ENCODE data around the gene IGFBP3. TPM values are rescaled to one million over a fixed set of nuclear protein-coding genes. Genes with fewer than 3 reads are reported as not detected.

IGFBP3 gene
- 1.5 TPM for polyA plus RNA-seq (2012; ENCODE audit: insufficient read depth, insufficient read length, low read depth)

- Histone ChIP-seq H3K36me3 (no peaks in the 10 kb centered on the region), H3K27me3 (peaks cover 72% of the 10 kb centered on the region), H3K9me3 (no peaks in the 10 kb centered on the region), H3K4me1 (no peaks in the 10 kb centered on the region), H3K4me3 (ENCODE audit: low read depth, low read length) (peak within 1 kb of the TSS; percentile 8; the same call in 1 of the 2 replicates)
- no peak for TF ChIP-seq CTCF (IDR thresholded peaks at IDR 0.05; ENCODE audit: low read depth, low read length)
- peak; percentile 53 for DNase-seq
These were observed at the start of gene IGFBP3 for GRCh38 chr7:45920502-45921380. IGFBP3 (minus strand) TSS chr7:45921272; CDS start chr7:45921140, 132 bp downstream.

GRCh38 chr7:45970454-45970853, 49.4 kb upstream of the IGFBP3 start:
- Histone ChIP-seq H3K9me3 (no peaks in the 10 kb centered on the region), H3K36me3 (no peaks in the 10 kb centered on the region), H3K4me3 (ENCODE audit: low read depth, low read length) (no peak overlapping the region), H3K27me3 (no peaks in the 10 kb centered on the region), H3K4me1 (no peaks in the 10 kb centered on the region)
- TF ChIP-seq CTCF (IDR thresholded peaks at IDR 0.05; ENCODE audit: low read depth, low read length), result no peak
- no peak for DNase-seq

- no peak for TF ChIP-seq CTCF (IDR thresholded peaks at IDR 0.05; ENCODE audit: low read depth, low read length)
- Histone ChIP-seq H3K4me1 (no peaks in the 10 kb centered on the region), H3K9me3 (no peaks in the 10 kb centered on the region), H3K4me3 (ENCODE audit: low read depth, low read length) (no peak overlapping the region), H3K36me3 (no peaks in the 10 kb centered on the region), H3K27me3 (no peaks in the 10 kb centered on the region)
- no peak for DNase-seq
These were observed 48.9 kb upstream of the IGFBP3 start for GRCh38 chr7:45969940-45970339.

- TF ChIP-seq CTCF (IDR thresholded peaks at IDR 0.05; ENCODE audit: low read depth, low read length), result no peak
- Histone ChIP-seq H3K4me3 (ENCODE audit: low read depth, low read length) (no peak overlapping the region), H3K4me1 (no peaks in the 10 kb centered on the region), H3K27me3 (no peaks in the 10 kb centered on the region), H3K9me3 (no peaks in the 10 kb centered on the region), H3K36me3 (no peaks in the 10 kb centered on the region)
- DNase-seq, result no peak
These were observed 47.9 kb upstream of the IGFBP3 start for GRCh38 chr7:45968856-45969541.

GRCh38 chr7:45968312-45968711, 47.2 kb upstream of the IGFBP3 start:
- DNase-seq, result no peak
- H3K36me3 ChIP-seq, result no peaks in the 10 kb centered on the region

More at GRCh38 chr7:45968312-45968711, 47.2 kb upstream of the IGFBP3 start:
- TF ChIP-seq CTCF (IDR thresholded peaks at IDR 0.05; ENCODE audit: low read depth, low read length), result no peak
- no peak overlapping the region for H3K4me3 ChIP-seq (ENCODE audit: low read depth, low read length)
- no peaks in the 10 kb centered on the region for H3K4me1 ChIP-seq
- H3K9me3 ChIP-seq, result no peaks in the 10 kb centered on the region
- no peaks in the 10 kb centered on the region for H3K27me3 ChIP-seq

Measured in BE2C (cell line).